GM12801 (cell line): ENCODE measurements around the gene AHCYL1.

Source experiments
- TF ChIP-seq, protein P1 (sequence below): IDR thresholded peaks from one replicate; pipeline ENCODE4 v1.5.1; 2011; ENCODE audit warnings: control low read depth; ENCODE audit not compliant: insufficient read length; ENCODE audit errors: extremely low read depth

The AHCYL1 gene

DNA sequence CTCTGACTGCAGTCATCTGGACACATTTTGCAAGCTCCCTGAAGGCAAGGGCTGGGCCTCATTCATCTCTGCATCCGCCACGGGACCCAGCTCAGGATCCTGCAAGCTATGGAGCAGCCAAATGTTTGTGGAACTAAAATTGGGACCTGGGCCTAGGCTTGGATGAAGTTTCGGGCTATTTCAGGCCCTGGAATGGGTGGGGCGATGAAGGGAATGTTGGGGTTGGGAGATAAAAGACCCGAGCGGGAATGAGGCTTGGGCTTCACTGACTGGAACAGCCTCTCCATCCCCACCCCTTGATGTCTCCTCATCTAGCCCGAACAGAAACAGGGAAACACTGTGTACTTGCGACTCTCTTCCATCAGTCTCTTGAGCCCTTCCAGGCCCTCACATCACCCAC, 7.3 kb upstream of the AHCYL1 start:
- TF ChIP-seq, protein P1, sequence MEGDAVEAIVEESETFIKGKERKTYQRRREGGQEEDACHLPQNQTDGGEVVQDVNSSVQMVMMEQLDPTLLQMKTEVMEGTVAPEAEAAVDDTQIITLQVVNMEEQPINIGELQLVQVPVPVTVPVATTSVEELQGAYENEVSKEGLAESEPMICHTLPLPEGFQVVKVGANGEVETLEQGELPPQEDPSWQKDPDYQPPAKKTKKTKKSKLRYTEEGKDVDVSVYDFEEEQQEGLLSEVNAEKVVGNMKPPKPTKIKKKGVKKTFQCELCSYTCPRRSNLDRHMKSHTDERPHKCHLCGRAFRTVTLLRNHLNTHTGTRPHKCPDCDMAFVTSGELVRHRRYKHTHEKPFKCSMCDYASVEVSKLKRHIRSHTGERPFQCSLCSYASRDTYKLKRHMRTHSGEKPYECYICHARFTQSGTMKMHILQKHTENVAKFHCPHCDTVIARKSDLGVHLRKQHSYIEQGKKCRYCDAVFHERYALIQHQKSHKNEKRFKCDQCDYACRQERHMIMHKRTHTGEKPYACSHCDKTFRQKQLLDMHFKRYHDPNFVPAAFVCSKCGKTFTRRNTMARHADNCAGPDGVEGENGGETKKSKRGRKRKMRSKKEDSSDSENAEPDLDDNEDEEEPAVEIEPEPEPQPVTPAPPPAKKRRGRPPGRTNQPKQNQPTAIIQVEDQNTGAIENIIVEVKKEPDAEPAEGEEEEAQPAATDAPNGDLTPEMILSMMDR, result no peak

DNA sequence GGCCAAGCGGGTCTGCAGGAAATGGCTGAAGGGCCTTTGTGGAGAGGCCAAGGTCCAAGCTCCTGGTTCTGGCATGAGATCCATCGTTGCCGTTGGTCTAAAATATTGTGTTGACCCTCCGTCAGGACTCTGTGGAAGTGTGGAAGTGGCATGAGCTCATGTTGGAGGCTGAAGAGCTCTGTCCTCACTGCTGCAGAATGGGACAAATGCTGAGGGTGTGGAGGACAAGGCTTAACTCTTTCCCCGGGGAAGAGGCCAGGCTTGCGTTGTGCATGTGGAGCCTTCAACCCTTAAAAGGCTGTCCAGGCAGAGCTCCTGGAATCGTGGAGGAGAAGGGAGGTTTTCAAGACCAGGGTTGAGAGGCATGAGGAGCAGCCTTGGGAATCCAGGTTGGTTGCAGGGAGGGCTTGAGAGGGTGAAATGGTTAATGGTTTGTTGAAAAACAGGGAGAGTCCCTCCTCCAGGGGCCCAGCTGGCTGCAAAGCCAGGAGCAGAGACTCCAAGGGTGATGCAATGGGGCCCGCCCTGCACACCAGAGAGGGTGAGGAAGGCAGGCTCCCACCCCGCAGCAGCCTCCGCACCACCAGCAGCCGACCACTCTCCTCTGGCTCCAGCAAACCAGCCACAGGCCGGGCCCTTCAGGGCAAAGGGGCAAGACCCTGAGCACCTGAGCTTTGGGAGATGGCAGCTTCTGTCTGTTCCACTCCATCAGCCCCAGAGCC, 6.7 kb upstream of the AHCYL1 start:
- TF ChIP-seq, protein P1, result no peak

DNA sequence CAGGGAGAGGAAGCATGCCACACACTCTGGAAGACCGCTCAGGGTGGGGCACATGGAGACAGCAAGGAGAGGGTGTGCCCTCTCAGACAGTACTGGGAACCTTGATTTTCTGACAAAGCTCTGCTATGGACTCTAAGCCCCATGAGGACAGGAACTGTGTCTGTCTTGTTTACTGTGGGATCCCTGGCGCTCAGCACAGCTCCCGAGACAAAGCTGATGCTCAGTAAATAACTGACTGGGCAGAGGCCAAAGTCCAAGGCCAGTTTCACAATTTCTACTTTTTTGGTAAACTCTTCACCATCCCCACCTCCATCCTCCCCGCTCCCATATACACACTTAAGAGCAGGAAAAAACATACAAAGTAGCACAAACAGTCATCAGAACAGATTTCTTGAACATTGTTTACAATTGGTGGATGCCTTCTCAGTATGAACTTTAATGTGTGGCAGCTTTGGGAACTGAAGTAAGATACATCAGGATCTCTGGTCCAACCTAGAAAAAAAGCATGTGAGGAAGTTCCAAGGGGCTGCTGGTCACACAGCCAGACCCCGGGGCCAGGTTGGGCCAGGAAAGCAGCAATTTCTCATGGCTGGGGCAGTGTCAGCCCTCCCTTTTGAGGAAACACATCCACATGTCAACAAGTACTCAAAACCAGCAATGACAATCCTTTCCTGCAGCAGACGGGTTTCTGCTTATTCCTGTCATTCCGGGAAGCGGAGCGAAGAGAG, 5.6 kb upstream of the AHCYL1 start:
- TF ChIP-seq, protein P1, result no peak

DNA sequence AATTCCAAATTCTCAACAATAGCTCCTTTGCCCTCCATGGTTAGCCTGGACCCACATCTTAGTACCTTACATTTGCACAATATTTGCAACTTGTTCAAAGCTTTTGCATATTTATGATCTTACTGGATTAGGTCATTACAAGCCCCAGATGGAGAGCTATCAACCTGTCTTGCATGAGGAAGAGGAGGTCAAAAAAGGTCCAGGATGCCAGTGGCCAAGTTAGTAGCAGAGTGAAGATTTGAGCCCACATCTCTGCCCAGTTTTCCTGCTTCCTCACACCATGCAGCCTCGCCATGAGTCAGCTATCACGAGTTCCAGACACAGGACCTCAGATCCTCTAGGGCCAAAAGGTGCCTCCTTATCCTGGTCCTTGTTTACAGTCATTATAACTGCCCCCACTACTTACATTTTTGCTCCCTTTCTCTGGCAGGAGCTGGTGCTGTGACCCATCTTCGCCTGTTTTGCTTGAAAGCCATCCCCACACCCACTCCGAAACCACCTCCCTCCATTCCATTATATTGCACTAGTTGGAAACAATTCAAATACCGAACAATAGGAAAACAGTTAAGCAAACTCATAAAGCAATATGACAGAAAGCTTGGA, 5.0 kb upstream of the AHCYL1 start:
- TF ChIP-seq, protein P1, result no peak

DNA sequence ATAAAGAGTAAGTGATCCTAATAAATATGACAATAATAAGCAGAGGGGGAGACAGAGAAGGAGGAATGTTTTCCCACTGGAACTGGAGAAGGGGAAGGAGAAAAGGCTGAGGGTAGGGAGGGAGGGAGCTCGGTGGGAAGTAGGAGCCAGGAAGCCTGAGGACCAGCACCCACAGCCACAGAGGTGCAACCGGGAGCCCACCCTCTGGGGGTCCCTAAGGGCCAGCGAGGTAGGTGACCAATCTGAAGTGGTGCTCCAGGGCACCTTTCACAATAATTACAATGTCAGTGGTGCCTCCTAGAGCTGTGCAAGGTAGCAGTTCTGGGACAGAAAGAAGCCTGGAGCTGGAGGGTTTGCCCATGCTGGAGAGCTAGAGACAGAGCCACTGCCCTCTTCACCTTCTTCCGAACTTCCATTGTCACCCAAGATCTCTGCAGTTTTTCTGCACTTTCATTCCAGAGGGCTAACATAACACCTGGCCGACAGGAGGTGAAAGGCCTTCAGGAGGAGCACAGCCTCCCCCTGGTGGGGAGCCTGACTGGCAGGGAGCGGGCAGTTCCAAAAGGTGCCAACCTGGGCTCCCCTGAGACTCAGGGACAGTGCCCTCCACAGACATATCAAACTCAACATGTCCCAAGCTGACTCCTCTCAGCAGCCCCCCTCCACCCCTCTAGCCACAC, 4.1 kb upstream of the AHCYL1 start:
- TF ChIP-seq, protein P1, result no peak

DNA sequence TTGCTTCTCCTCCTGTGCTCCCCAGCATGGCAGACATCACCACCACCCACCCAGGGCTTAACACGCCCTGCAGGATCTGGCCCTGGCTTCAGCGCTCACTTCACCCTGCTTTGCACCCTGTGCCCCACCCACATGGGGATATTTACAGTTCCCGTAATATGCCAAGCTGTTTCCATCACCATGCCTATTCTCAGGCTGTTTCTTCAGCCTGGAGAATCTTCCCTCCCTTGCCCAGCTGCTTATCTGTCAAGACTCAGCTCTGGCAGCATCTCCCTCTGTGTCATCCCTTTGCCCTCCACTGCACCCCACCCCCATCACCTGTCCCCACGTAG, 3.6 kb upstream of the AHCYL1 start:
- TF ChIP-seq, protein P1, result no peak
